Fibroblast of the aortic adventitia (primary cell): ENCODE data around the gene ABAT. TPM values are rescaled to one million over a fixed set of nuclear protein-coding genes. Genes with fewer than 3 reads are reported as not detected.

Source experiments
- DNase-seq: peaks from one replicate; pipeline ENCODE4 v3.0.0-alpha.2; 2010; ENCODE audit warnings: low read depth
- H3K4me3 ChIP-seq: 2 replicates; pipeline ENCODE4 v1.5.1; 2011; ENCODE audit warnings: low read depth, mild to moderate bottlenecking, control low read depth, low read length, moderate library complexity
- total RNA-seq: library from RNA; depleted of rRNA; stranded (reverse); fragments of >200 nt; gene quantifications from 2 replicates; pipeline ENCODE4 v1.2.3, GENCODE V29; 2012; ENCODE audit warnings: low replicate concordance
- TF ChIP-seq, protein P1 (sequence below): IDR thresholded peaks from 2 replicates; pipeline ENCODE4 v1.5.1; 2011; ENCODE audit warnings: mild to moderate bottlenecking, low read length, control low read depth, inconsistent platforms; ENCODE audit not compliant: insufficient read depth

The ABAT gene
- total RNA-seq, 1 donor: 1.4 TPM

DNA sequence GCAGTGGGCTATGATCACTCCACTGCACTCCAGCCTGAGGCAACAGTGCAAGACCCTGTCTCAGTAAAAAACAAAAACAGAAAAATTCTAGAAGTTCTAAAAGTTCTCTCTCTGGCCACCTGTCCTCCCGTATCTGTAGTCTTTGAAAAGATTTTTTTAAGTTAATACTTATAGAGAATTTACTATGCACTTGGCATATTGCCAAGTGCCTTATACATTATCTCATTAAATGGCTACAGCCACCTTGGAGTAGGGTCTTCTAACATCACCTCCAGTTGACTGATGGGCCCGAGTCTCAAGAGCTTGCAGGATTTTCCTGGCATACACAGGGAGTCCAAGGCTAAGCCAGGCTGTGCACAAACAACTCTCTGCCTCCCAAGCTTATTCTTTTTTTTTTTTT lies 78.3 kb downstream of the ABAT start:
- TF ChIP-seq, protein P1, sequence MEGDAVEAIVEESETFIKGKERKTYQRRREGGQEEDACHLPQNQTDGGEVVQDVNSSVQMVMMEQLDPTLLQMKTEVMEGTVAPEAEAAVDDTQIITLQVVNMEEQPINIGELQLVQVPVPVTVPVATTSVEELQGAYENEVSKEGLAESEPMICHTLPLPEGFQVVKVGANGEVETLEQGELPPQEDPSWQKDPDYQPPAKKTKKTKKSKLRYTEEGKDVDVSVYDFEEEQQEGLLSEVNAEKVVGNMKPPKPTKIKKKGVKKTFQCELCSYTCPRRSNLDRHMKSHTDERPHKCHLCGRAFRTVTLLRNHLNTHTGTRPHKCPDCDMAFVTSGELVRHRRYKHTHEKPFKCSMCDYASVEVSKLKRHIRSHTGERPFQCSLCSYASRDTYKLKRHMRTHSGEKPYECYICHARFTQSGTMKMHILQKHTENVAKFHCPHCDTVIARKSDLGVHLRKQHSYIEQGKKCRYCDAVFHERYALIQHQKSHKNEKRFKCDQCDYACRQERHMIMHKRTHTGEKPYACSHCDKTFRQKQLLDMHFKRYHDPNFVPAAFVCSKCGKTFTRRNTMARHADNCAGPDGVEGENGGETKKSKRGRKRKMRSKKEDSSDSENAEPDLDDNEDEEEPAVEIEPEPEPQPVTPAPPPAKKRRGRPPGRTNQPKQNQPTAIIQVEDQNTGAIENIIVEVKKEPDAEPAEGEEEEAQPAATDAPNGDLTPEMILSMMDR: no peak
- no peak for DNase-seq
- H3K4me3 ChIP-seq: no peak overlapping the region

GRCh38 chr16:8753416-8754054 lies 79.1 kb downstream of the ABAT start:
- DNase-seq: no peak
- H3K4me3 ChIP-seq: no peak overlapping the region
- TF ChIP-seq, protein P1: no peak

- no peak for DNase-seq
- H3K4me3 ChIP-seq: no peak overlapping the region
- TF ChIP-seq, protein P1: no peak
Observed at GRCh38 chr16:8756755-8757154, 82.3 kb downstream of the ABAT start.

DNA sequence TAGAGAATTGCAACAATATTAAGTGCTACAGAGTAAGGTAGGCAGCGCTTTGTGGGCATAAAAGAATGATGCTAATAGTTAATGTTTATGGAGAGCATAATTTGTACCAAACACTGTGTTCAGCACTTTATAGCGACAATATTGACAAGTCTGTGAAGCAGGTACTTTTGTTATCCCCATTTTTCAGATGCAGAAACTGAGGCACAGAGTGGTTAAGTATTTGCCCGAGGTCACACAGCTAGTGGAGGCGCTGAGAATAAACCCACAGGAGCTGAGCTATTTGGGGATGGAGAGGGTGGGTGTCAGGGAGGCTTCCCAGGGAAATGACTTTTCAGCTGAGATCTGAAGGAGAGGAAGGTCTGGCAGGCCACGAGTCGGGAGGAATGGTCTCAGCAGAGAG lies 83.6 kb downstream of the ABAT start:
- TF ChIP-seq, protein P1: no peak
- no peak for DNase-seq
- H3K4me3 ChIP-seq: no peak overlapping the region

DNA sequence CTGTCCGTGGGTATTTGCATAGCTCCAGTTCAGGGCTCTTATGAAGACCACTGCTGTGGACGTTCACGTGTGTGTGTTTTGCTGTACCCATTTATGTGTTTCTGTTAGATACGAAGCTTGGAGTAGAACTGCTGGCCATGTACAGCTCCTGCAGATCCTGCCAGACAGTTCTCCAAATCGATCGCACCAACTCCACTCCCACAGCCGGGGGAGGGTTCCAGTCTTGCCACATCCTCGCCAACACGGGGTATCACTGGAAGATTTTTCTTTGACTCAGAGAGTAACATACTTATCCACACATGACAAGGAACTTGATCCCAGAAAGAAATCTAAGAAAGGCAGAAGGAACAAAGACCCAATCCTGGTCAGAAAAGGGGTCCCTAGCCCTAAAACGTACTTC lies 85.6 kb downstream of the ABAT start:
- TF ChIP-seq, protein P1: no peak
- H3K4me3 ChIP-seq: no peak overlapping the region
- DNase-seq: no peak

- H3K4me3 ChIP-seq: no peak overlapping the region
- DNase-seq: no peak
- TF ChIP-seq, protein P1: no peak
Observed at GRCh38 chr16:8761078-8761477, 86.7 kb downstream of the ABAT start.

GRCh38 chr16:8762254-8762653 lies 87.8 kb downstream of the ABAT start:
- TF ChIP-seq, protein P1: no peak
- no peak for DNase-seq
- H3K4me3 ChIP-seq: no peak overlapping the region
